K562 (cell line): ENCODE data around the gene MTERF2. TPM values are rescaled to one million over a fixed set of nuclear protein-coding genes. Genes with fewer than 3 reads are reported as not detected.

Experiments used
- C11orf30 ChIP-seq: fragments of 450-650 bp; IDR thresholded peaks from 2 replicates; pipeline ENCODE4 v1.6.1; 2016; ENCODE audit warnings: low read depth, mild to moderate bottlenecking
- HOMEZ ChIP-seq: fragments of 250-450 bp; sonication (Bioruptor Pico); IDR thresholded peaks from 2 replicates; pipeline ENCODE4 v1.4.0; 2020; ENCODE audit warnings: mild to moderate bottlenecking, moderate library complexity
- HSF4 ChIP-seq: fragments of 250-450 bp; sonication (Bioruptor Pico); IDR thresholded peaks from 2 replicates; pipeline ENCODE4 v2.1.2; 2022; ENCODE audit warnings: mild to moderate bottlenecking, moderate library complexity, borderline replicate concordance
- KAT2B ChIP-seq: IDR thresholded peaks from one replicate; pipeline ENCODE4 v1.6.1; 2012; ENCODE audit warnings: low read depth, mild to moderate bottlenecking, control low read depth, inconsistent platforms, low read length, moderate library complexity
- KDM1A ChIP-seq, 2 experiments: fragments of 450-650 bp; IDR thresholded peaks; 2 replicates each; pipeline ENCODE4 v1.6.1; 2016; ENCODE audit warnings: mild to moderate bottlenecking in 2 of 2
- KLF6 ChIP-seq: fragments of 250-450 bp; sonication (Bioruptor Pico); IDR thresholded peaks from 2 replicates; pipeline ENCODE4 v1.4.0; 2020; ENCODE audit warnings: mild to moderate bottlenecking, moderate library complexity, borderline replicate concordance
- MXI1 ChIP-seq: IDR thresholded peaks from 2 replicates; pipeline ENCODE4 v1.6.1; 2011; ENCODE audit warnings: low read depth, mild to moderate bottlenecking, improper control_type of control experiment, low read length
- RAD21 ChIP-seq, 2 experiments: fragments of 250-450 bp in 1 of 2; fragments of 450-650 bp in 1 of 2; sonication (Bioruptor Pico) in 1 of 2; formaldehyde crosslinking in 1 of 2; IDR thresholded peaks in 1 of 2; conservative IDR thresholded peaks in 1 of 2; 2 replicates each; pipeline versions ENCODE4 v1.4.0 to v1.8.0; 2020 to 2022; ENCODE audit warnings: mild to moderate bottlenecking in 2 of 2, moderate library complexity in 1 of 2
- RBM25 ChIP-seq: fragments of 200-400 bp; formaldehyde crosslinking; IDR thresholded peaks from 2 replicates; pipeline ENCODE4 v1.6.1; 2018; ENCODE audit warnings: low read length, low read depth, moderate library complexity; ENCODE audit not compliant: severe bottlenecking
- ZEB2 ChIP-seq: fragments of 450-650 bp; IDR thresholded peaks from 2 replicates; pipeline ENCODE4 v1.6.1; 2016
- ZNF197 ChIP-seq: fragments of 200-800 bp; sonication (Bioruptor generic); IDR thresholded peaks from 2 replicates; pipeline ENCODE4 v1.6.1; 2016; ENCODE audit warnings: low read depth, missing genetic modification characterization, missing compliant biosample characterization
- ZNF408 ChIP-seq: fragments of 250-450 bp; sonication (Bioruptor Pico); IDR thresholded peaks from 2 replicates; pipeline ENCODE4 v1.4.0; 2020; ENCODE audit warnings: low read depth, mild to moderate bottlenecking, moderate library complexity
- polyA plus RNA-seq, 8 experiments: library from polyadenylated mRNA; depleted of rRNA in 4 of 8; stranded (reverse) in 5 of 8; unstranded in 3 of 8; fragments of >200 nt; fragmentation: Nextera tagmentation in 2 of 8; fragmentation: Illumina TruSeq in 1 of 8; extraction: Ambion mirVana in 2 of 8; extraction: Trizol in 1 of 8; gene quantifications; 2 replicates each; pipeline versions ENCODE4 v1.2.1 to v1.2.3, GENCODE V29; 2011 to 2014; ENCODE audit warnings: inconsistent platforms in 1 of 8, missing spikeins in 1 of 8
- total RNA-seq, 7 experiments: library from RNA; depleted of rRNA in 6 of 7; stranded (reverse); fragments of >200 nt in 6 of 7; fragmentation: Illumina TruSeq in 2 of 7; extraction: Trizol in 2 of 7; gene quantifications; 2 replicates each; pipeline versions ENCODE4 v1.2.1 to v1.2.3, GENCODE V29; 2011 to 2021; ENCODE audit warnings: low replicate concordance in 1 of 7
- TF ChIP-seq, protein P1 (sequence below): sonication (generic); formaldehyde crosslinking; IDR thresholded peaks from 2 replicates; pipeline ENCODE4 v1.8.1; 2022; ENCODE audit warnings: missing genetic modification reagents
- TF ChIP-seq, protein P2 (sequence below): fragments of 450-650 bp; IDR thresholded peaks from 2 replicates; pipeline ENCODE4 v1.6.1; 2017; ENCODE audit warnings: antibody characterized with exemption, mild to moderate bottlenecking
- TF ChIP-seq, protein P3 (sequence below): fragments of 200-800 bp; sonication (Bioruptor generic); IDR thresholded peaks from 2 replicates; pipeline ENCODE4 v1.6.1; 2017; ENCODE audit warnings: missing genetic modification characterization, missing compliant biosample characterization

Gene MTERF2
- total and polyA plus RNA-seq, 9 of the 15 experiments (the other 6 are each of a cell fraction or from before 2014, with no cell fraction given): 10.0 to 63.2 (median 33.2) TPM

DNA sequence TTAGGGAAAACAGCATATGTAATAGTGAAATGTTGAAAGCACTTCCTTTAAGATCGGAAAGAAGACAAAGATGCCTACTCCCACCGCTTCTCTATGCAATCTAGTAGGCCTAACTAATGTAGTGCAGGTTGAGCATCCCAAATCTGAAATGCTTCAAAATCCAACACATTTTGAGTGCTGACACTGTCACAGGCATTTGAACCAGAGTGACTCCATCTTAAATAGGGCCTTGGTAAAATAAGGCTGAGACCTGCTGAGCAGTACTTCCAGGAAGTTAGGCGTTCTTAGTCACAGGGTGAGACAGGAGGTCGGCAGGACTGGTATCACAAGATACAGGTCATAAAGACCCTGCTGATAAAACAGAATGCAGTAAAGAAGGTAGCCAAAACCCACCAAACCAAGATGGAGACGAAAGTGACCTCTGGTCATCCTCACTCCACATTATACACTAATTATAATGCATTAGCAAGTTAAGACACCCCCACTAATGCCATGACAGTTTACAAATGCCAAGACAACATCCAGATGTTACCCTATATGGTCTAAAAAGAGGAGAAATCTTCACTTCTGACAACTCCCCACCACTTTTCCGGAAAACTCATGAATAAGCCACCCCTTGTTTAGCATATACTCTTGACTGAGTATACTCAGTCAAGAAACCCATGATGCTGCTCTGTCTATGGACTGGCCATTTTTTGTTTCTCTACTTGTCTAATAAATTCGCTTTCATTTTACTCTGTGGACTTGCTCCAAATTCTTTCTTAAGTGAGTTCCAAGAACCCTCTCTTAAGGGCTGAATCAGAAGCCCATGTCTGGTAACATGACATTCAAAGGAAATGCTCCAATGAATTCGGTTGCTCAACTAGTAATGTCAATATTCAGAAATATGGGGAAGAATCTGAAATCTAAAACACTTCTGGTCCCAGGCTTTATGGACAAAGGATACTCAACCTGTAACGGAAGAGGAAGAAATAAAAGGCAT lies 47.1 kb upstream of the MTERF2 start (continued):
- TF ChIP-seq, protein P1, sequence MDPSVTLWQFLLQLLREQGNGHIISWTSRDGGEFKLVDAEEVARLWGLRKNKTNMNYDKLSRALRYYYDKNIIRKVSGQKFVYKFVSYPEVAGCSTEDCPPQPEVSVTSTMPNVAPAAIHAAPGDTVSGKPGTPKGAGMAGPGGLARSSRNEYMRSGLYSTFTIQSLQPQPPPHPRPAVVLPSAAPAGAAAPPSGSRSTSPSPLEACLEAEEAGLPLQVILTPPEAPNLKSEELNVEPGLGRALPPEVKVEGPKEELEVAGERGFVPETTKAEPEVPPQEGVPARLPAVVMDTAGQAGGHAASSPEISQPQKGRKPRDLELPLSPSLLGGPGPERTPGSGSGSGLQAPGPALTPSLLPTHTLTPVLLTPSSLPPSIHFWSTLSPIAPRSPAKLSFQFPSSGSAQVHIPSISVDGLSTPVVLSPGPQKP (CRISPR knock-in tag): no peak
- TF ChIP-seq ZEB2 (no peak), RAD21 (CRISPR knock-in tag; conservative IDR thresholded peaks at IDR 0.05 in 1 of 2, IDR thresholded peaks at IDR 0.05 in 1 of 2) (no peak), RBM25 (no peak), ZNF408 (CRISPR knock-in tag) (no peak), ZNF197 (CRISPR knock-in tag) (peak; percentile 75; the same call in 1 of the 2 replicates), KLF6 (CRISPR knock-in tag) (peak; percentile 79; the same call in 1 of the 2 replicates), HSF4 (CRISPR knock-in tag) (peak; percentile 63; the same call in 1 of the 2 replicates), C11orf30 (no peak), KAT2B (no peak), HOMEZ (CRISPR knock-in tag) (no peak), MXI1 (no peak), KDM1A (IDR thresholded peaks at IDR 0.05) (no peak)
- TF ChIP-seq, protein P2, sequence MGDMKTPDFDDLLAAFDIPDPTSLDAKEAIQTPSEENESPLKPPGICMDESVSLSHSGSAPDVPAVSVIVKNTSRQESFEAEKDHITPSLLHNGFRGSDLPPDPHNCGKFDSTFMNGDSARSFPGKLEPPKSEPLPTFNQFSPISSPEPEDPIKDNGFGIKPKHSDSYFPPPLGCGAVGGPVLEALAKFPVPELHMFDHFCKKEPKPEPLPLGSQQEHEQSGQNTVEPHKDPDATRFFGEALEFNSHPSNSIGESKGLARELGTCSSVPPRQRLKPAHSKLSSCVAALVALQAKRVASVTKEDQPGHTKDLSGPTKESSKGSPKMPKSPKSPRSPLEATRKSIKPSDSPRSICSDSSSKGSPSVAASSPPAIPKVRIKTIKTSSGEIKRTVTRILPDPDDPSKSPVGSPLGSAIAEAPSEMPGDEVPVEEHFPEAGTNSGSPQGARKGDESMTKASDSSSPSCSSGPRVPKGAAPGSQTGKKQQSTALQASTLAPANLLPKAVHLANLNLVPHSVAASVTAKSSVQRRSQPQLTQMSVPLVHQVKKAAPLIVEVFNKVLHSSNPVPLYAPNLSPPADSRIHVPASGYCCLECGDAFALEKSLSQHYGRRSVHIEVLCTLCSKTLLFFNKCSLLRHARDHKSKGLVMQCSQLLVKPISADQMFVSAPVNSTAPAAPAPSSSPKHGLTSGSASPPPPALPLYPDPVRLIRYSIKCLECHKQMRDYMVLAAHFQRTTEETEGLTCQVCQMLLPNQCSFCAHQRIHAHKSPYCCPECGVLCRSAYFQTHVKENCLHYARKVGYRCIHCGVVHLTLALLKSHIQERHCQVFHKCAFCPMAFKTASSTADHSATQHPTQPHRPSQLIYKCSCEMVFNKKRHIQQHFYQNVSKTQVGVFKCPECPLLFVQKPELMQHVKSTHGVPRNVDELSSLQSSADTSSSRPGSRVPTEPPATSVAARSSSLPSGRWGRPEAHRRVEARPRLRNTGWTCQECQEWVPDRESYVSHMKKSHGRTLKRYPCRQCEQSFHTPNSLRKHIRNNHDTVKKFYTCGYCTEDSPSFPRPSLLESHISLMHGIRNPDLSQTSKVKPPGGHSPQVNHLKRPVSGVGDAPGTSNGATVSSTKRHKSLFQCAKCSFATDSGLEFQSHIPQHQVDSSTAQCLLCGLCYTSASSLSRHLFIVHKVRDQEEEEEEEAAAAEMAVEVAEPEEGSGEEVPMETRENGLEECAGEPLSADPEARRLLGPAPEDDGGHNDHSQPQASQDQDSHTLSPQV: peak; percentile 100
- TF ChIP-seq, protein P3, sequence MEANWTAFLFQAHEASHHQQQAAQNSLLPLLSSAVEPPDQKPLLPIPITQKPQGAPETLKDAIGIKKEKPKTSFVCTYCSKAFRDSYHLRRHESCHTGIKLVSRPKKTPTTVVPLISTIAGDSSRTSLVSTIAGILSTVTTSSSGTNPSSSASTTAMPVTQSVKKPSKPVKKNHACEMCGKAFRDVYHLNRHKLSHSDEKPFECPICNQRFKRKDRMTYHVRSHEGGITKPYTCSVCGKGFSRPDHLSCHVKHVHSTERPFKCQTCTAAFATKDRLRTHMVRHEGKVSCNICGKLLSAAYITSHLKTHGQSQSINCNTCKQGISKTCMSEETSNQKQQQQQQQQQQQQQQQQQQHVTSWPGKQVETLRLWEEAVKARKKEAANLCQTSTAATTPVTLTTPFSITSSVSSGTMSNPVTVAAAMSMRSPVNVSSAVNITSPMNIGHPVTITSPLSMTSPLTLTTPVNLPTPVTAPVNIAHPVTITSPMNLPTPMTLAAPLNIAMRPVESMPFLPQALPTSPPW (CRISPR knock-in tag): 0 out of 2 replicates have a peak, but pooled peaks have one; percentile 25
